SK-N-SH (cell line): Measurements from ENCODE around the gene ENOX1. TPM values are rescaled to one million over a fixed set of nuclear protein-coding genes. Genes with fewer than 3 reads are reported as not detected.

Experiments used
- polyA plus RNA-seq, 3 experiments: library from polyadenylated mRNA; depleted of rRNA; stranded (reverse); fragments of >200 nt; gene quantifications; 2 replicates each; pipeline ENCODE4 v1.2.3, GENCODE V29; 2012
- small RNA-seq, 7 experiments: library from RNA; depleted of rRNA; stranded (forward); fragments of <200 nt; gene quantifications; one replicate each; pipeline ENCODE3, GENCODE V24; 2012

ENOX1 gene
- polyA plus RNA-seq, 1 of the 3 experiments (the other 2 are of a cell fraction) = 5.8 TPM

Small RNA genes lying within 50 kb of the gene (small RNA-seq; reads per million reads assigned to genes)
- gene AL162713.1 = 0 reads per million in 7 experiments

Other genes starting within 250 kb of the ENOX1 start
- 1.0 and 1.4 TPM in 2 replicates for gene CCDC122, start 92.8 kb upstream of the ENOX1 start, polyA plus RNA-seq (2012; rRNA removed)
- 4.2 and 8.7 TPM in 2 replicates for gene LACC1, start 92.9 kb upstream of the ENOX1 start, polyA plus RNA-seq (2012; rRNA removed)